Fibroblast of skin of scalp (primary cell): ENCODE results near the gene COL8A1.

ENCODE experiments used
- DNase-seq: peaks from one replicate; pipeline ENCODE4 v3.0.0-alpha.2; 2013

The COL8A1 gene

DNA sequence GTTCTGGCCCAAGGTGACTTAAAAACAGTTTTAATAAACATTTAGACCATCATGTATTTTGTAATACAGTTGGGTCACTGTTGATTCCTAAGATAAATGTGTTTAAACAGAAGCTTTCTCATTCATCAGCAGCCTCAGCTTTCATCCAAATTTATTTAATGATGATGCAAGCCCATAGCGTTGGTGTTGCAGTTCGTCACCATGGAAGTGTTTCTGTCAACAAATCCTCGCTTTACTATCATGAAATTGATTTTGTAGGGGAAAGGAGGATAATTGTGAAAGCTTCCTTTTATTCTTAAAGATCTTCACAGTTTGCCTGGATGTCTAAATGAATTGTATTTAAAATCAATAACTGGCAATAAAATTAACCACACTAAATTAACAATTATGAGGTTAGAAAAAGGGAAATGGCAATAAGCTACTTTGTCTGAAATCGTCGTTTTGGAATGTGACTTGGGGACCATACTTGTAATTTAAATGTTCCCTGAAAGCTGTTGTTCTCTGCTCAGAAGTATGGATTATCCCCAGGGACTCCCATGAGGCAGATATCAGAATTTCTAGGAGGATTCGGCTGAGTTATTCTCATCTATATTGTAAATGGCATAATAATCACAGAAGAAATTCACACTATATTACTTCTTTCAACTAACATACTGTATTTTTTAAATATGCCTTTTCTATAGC, 208.2 kb downstream of the COL8A1 start:
- no peak for DNase-seq

DNA sequence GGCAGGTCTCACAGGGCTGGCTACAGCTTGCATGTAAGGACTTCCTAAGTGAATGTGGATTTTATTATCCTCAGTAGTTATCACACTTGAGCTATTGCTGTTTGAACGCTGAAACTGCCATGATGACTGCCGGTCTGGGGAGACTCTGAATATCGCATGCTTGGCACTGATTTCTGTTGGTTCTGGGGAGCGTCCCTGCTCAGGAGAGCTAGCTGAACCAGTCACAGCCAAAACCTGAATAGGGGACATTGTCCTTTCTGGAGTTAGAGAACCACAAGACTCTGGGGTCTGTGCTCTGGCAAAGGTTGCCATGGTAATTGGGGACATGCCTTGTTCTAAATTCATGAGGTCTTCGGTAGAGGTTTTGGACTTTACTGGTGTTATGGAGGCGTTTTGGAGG, 210.0 kb downstream of the COL8A1 start:
- no peak for DNase-seq
